Body of pancreas (tissue), 4 donors: Measurements from ENCODE around the gene PRSS2. TPM values are rescaled to one million over a fixed set of nuclear protein-coding genes. Genes with fewer than 3 reads are reported as not detected.

Experiments
- ATAC-seq: fragments of 150-250 bp; one replicate; pipeline ENCODE4 v1.9.1; 2016
- DNase-seq, 4 donors: peaks; one replicate each; pipeline ENCODE4 v3.0.0-alpha.2; 2019
- H3K27ac ChIP-seq, 4 donors: fragments of 200-600 bp; sonication (generic); 1 replicate in 3 of 4; 2 replicates in 1 of 4; pipeline versions ENCODE4 v1.5.1 to v1.6.1; 2016 to 2019; ENCODE audit warnings: mild to moderate bottlenecking in 1 of 4, mixed read lengths in 1 of 4, moderate library complexity in 1 of 4
- H3K27me3 ChIP-seq, 2 donors: fragments of 200-600 bp; sonication (generic); one replicate each; pipeline ENCODE4 v1.6.0; 2016; ENCODE audit warnings: mild to moderate bottlenecking in 1 of 2
- H3K36me3 ChIP-seq, 2 donors: fragments of 200-600 bp; sonication (generic); replicated peaks in 1 of 2; 2 replicates each; pipeline ENCODE4 v1.5.1; 2016; ENCODE audit warnings: low read depth in 2 of 2; ENCODE audit not compliant: insufficient read depth in 1 of 2
- H3K4me1 ChIP-seq: fragments of 200-600 bp; sonication (generic); one replicate; pipeline ENCODE4 v1.6.0; 2016
- H3K4me3 ChIP-seq, 2 donors: fragments of 200-600 bp; sonication (generic); 1 replicate in 1 of 2; 2 replicates in 1 of 2; pipeline ENCODE4 v1.5.1; 2016 to 2019
- H3K9me3 ChIP-seq, 3 donors: fragments of 200-600 bp; sonication (generic); 1 replicate in 2 of 3; 2 replicates in 1 of 3; pipeline ENCODE4 v1.5.1; 2016
- POLR2A ChIP-seq, 3 donors: fragments of 450-650 bp; IDR thresholded peaks; one replicate each; pipeline ENCODE4 v1.6.1; 2016; ENCODE audit warnings: antibody characterized with exemption in 3 of 3, mild to moderate bottlenecking in 2 of 3
- WGBS, 2 donors: methylation state at CpG; one replicate each; pipeline ENCODE4 v1.1.5; 2017; 5-methylcytosine and 5-hydroxymethylcytosine counted together
- intact Hi-C: fragments of 100-400 bp; cut with DNase I; formaldehyde crosslinking; loops from one replicate; pipeline ENCODE4 v1.15.1; 2023
- total RNA-seq, 2 donors: library from RNA; depleted of rRNA; stranded (reverse); fragments of >200 nt; gene quantifications; one replicate each; pipeline ENCODE4 v1.1.0, GENCODE V29; 2016
- TF ChIP-seq, protein P1 (sequence below), 7 experiments: fragments of 450-650 bp in 4 of 7; fragments of 200-600 bp in 3 of 7; sonication (generic) in 3 of 7; IDR thresholded peaks; one replicate each; pipeline ENCODE4 v1.5.1; 2016 to 2019; ENCODE audit warnings: antibody characterized with exemption in 7 of 7

PRSS2 gene
- total RNA-seq, 2 donors from 2014 or later, result 15,993 to 74,693 TPM

DNA sequence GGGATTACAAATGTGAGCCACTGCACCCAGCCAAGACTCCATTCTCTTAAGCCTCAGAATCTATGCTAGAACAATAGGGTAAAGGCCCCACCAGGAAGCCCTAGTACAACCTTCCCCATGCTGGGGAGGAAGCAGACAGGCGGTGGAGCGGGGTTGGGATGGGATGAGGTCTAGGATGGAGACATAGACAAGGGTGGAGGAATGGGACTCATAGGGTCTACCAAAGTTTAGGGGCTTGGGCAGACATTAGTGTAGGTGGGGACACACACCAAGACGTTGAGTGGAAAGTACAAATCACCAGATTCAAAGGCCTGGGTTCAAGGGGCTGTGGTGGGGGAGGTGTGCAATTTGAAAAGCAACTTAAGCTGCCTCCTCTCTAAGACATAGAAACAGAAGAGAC lies 19.3 kb downstream of the PRSS2 start:
- TF ChIP-seq POLR2A (IDR thresholded peaks at IDR 0.05), result no peak
- TF ChIP-seq, protein P1, sequence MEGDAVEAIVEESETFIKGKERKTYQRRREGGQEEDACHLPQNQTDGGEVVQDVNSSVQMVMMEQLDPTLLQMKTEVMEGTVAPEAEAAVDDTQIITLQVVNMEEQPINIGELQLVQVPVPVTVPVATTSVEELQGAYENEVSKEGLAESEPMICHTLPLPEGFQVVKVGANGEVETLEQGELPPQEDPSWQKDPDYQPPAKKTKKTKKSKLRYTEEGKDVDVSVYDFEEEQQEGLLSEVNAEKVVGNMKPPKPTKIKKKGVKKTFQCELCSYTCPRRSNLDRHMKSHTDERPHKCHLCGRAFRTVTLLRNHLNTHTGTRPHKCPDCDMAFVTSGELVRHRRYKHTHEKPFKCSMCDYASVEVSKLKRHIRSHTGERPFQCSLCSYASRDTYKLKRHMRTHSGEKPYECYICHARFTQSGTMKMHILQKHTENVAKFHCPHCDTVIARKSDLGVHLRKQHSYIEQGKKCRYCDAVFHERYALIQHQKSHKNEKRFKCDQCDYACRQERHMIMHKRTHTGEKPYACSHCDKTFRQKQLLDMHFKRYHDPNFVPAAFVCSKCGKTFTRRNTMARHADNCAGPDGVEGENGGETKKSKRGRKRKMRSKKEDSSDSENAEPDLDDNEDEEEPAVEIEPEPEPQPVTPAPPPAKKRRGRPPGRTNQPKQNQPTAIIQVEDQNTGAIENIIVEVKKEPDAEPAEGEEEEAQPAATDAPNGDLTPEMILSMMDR (IDR thresholded peaks at IDR 0.05), result no peak
- DNase-seq (no peak), ATAC-seq (no peak)
- Histone ChIP-seq H3K27ac (no peak overlapping the region), H3K4me1 (no peaks in the 10 kb centered on the region), H3K9me3 (no peaks in the 10 kb centered on the region), H3K36me3 (no peaks in the 10 kb centered on the region), H3K27me3 (no peaks in the 10 kb centered on the region), H3K4me3 (no peak overlapping the region)
- intact Hi-C loops, result no loop called here
- WGBS, 2 donors, result 87 to 92% methylated on average over 3 of the region's 3 CpGs

- Histone ChIP-seq H3K36me3 (no peaks in the 10 kb centered on the region), H3K9me3 (no peaks in the 10 kb centered on the region), H3K27ac (no peak overlapping the region), H3K4me1 (no peaks in the 10 kb centered on the region), H3K4me3 (no peak overlapping the region), H3K27me3 (no peaks in the 10 kb centered on the region)
- WGBS, 2 donors, result 83% methylated on average over 1 of the region's 1 CpG; no CpG with 5 or more reads in 1 of the 2 donors
- no peak for DNase-seq
- TF ChIP-seq POLR2A (IDR thresholded peaks at IDR 0.05), result no peak
- TF ChIP-seq, protein P1 (IDR thresholded peaks at IDR 0.05), result no peak
- intact Hi-C loops, result no loop called here
- no peak for ATAC-seq
Observed at GRCh38 chr7:142790555-142790954, 19.8 kb downstream of the PRSS2 start.

- intact Hi-C loops, result no loop called here
- TF ChIP-seq, protein P1 (IDR thresholded peaks at IDR 0.05), result no peak
- no peak for TF ChIP-seq POLR2A (IDR thresholded peaks at IDR 0.05)
- DNase-seq, result no peak
Observed at GRCh38 chr7:142791502-142791901, 20.7 kb downstream of the PRSS2 start.

DNA sequence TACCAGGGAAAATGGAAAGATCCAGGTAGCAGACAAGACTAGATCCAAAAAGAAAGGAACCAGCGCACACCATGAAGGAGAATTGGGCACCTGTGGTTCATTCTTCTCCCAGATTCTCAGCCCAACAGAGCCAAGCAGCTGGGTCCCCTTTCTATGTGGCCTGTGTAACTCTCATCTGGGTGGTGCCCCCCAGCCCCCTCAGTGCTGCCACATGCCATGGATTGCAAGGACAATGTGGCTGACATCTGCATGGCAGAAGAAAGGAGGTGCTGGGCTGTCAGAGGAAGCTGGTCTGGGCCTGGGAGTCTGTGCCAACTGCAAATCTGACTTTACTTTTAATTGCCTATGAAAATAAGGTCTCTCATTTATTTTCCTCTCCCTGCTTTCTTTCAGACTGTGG lies 21.4 kb downstream of the PRSS2 start:
- H3K9me3 ChIP-seq, result no peaks in the 10 kb centered on the region
- TF ChIP-seq, protein P1 (IDR thresholded peaks at IDR 0.05), result no peak
- TF ChIP-seq POLR2A (IDR thresholded peaks at IDR 0.05), result no peak
- peaks cover 6% of the 10 kb centered on the region for H3K4me1 ChIP-seq
- no peak for ATAC-seq
- no peak overlapping the region for H3K4me3 ChIP-seq
- H3K36me3 ChIP-seq, result no peaks in the 10 kb centered on the region
- peaks cover 0 to 6% of the 10 kb centered on the region in 2 donors for H3K27me3 ChIP-seq
- no peak overlapping the region for H3K27ac ChIP-seq
- 100% methylated on average over 1 of the region's 1 CpG for WGBS, 2 donors
- DNase-seq, result no peak
- intact Hi-C loops, result no loop called here

More at GRCh38 chr7:142791502-142791901, 20.7 kb downstream of the PRSS2 start:
- Histone ChIP-seq H3K27ac (no peak overlapping the region), H3K27me3 (peaks cover 0 to 4% of the 10 kb centered on the region in 2 donors), H3K9me3 (no peaks in the 10 kb centered on the region), H3K4me3 (no peak overlapping the region), H3K36me3 (no peaks in the 10 kb centered on the region), H3K4me1 (no peaks in the 10 kb centered on the region)
- no peak for ATAC-seq
- 85 to 100% methylated on average over 3 to 4 of the region's 7 CpGs for WGBS, 2 donors

GRCh38 chr7:142792593-142792992 lies 21.8 kb downstream of the PRSS2 start:
- ATAC-seq, result no peak
- H3K27me3 ChIP-seq, result peaks cover 0 to 11% of the 10 kb centered on the region in 2 donors

More at GRCh38 chr7:142792593-142792992, 21.8 kb downstream of the PRSS2 start:
- peaks cover 11% of the 10 kb centered on the region for H3K4me1 ChIP-seq
- H3K36me3 ChIP-seq, result no peaks in the 10 kb centered on the region
- intact Hi-C loops, result no loop called here
- DNase-seq, result no peak
- no peak overlapping the region for H3K4me3 ChIP-seq
- no peak overlapping the region for H3K27ac ChIP-seq
- no peaks in the 10 kb centered on the region for H3K9me3 ChIP-seq
- no peak for TF ChIP-seq POLR2A (IDR thresholded peaks at IDR 0.05)
- TF ChIP-seq, protein P1 (IDR thresholded peaks at IDR 0.05), result no peak
- WGBS, 2 donors, result 60 to 88% methylated on average over 1 to 2 of the region's 2 CpGs
